Measurements from ENCODE around the gene RBM44. TPM values are rescaled to one million over a fixed set of nuclear protein-coding genes. Genes with fewer than 3 reads are reported as not detected.

RBM44 gene
- total RNA-seq, 1 donor from 2014 or later = 0.69 TPM

GRCh38 chr2:237874585-237875161 lies 76.1 kb downstream of the RBM44 start:
- H3K27me3 Mint-ChIP-seq (ENCODE audit: low read depth) = no peaks in the 10 kb centered on the region
- no peaks in the 10 kb centered on the region for H3K9me3 Mint-ChIP-seq
- no peak overlapping the region for H3K4me3 Mint-ChIP-seq
- TF ChIP-seq, protein P1, sequence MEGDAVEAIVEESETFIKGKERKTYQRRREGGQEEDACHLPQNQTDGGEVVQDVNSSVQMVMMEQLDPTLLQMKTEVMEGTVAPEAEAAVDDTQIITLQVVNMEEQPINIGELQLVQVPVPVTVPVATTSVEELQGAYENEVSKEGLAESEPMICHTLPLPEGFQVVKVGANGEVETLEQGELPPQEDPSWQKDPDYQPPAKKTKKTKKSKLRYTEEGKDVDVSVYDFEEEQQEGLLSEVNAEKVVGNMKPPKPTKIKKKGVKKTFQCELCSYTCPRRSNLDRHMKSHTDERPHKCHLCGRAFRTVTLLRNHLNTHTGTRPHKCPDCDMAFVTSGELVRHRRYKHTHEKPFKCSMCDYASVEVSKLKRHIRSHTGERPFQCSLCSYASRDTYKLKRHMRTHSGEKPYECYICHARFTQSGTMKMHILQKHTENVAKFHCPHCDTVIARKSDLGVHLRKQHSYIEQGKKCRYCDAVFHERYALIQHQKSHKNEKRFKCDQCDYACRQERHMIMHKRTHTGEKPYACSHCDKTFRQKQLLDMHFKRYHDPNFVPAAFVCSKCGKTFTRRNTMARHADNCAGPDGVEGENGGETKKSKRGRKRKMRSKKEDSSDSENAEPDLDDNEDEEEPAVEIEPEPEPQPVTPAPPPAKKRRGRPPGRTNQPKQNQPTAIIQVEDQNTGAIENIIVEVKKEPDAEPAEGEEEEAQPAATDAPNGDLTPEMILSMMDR (IDR thresholded peaks at IDR 0.05; ENCODE audit: unreplicated experiment) = no peak
- H3K36me3 Mint-ChIP-seq = no peaks in the 10 kb centered on the region
- DNase-seq (ENCODE audit: low spot score in 2 of 2, unreplicated experiment in 2 of 2) = no peak
- H3K4me1 Mint-ChIP-seq = peaks cover 17% of the 10 kb centered on the region
- no peak overlapping the region for H3K27ac Mint-ChIP-seq

- no peak for DNase-seq (ENCODE audit: low spot score in 2 of 2, unreplicated experiment in 2 of 2)
- TF ChIP-seq, protein P1 (IDR thresholded peaks at IDR 0.05; ENCODE audit: unreplicated experiment) = no peak
- H3K4me3 Mint-ChIP-seq = no peak overlapping the region
- no peaks in the 10 kb centered on the region for H3K27me3 Mint-ChIP-seq (ENCODE audit: low read depth)
- no peaks in the 10 kb centered on the region for H3K36me3 Mint-ChIP-seq
- peaks cover 17% of the 10 kb centered on the region for H3K4me1 Mint-ChIP-seq
- H3K27ac Mint-ChIP-seq = no peak overlapping the region
- no peaks in the 10 kb centered on the region for H3K9me3 Mint-ChIP-seq
Measured at GRCh38 chr2:237875256-237876060, 76.9 kb downstream of the RBM44 start.

DNA sequence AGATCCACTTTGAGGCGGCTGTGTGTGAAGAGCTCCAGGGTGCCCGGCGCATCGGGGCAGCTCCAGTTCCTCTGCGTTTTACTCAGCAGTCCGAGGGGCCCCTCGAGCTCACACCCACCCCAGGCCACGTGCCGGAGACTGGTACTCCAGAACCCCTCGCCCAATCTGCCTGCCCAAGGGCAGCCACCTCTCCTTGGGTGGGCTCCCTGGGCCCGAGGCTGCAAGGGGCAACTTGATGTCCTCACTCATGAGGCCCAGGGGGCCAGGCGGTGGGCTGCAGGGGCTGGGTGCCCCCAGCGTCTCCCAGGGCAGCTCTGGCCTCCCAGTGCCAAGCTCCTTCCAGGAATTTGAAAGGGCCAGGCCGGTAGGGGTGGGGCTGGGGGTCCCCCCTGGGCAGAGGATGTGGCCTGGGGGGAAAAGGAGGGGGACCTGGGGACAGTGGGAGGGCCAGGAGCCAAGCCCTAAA lies 77.5 kb downstream of the RBM44 start:
- Mint-ChIP-seq H3K36me3 (no peaks in the 10 kb centered on the region), H3K27me3 (ENCODE audit: low read depth) (no peaks in the 10 kb centered on the region), H3K4me1 (peaks cover 15% of the 10 kb centered on the region), H3K27ac (no peak overlapping the region), H3K9me3 (no peaks in the 10 kb centered on the region), H3K4me3 (no peak overlapping the region)
- TF ChIP-seq, protein P1 (IDR thresholded peaks at IDR 0.05; ENCODE audit: unreplicated experiment) = no peak
- no peak for DNase-seq (ENCODE audit: low spot score in 2 of 2, unreplicated experiment in 2 of 2)

DNA sequence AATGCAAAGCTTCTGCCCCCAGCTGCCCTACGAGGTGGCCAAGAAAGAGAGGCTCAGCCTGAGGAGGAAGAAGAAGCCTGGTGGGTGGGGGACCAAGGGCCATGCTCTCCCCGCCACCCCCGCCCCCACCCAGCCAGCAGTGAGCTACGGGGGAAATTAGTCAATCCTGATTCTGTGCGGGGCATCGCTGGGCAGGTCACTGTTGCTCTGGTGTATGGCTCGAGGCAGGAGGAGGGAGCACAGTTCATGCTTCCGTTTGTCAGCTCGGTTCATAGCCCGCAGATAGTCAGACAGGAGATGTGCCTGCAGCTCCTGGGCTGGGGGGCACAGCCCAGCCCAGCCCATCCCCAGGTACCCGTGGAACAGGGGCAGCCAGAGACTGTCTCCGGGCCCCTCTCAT lies 78.0 kb downstream of the RBM44 start:
- TF ChIP-seq, protein P1 (IDR thresholded peaks at IDR 0.05; ENCODE audit: unreplicated experiment) = no peak
- Mint-ChIP-seq H3K27me3 (ENCODE audit: low read depth) (no peaks in the 10 kb centered on the region), H3K27ac (no peak overlapping the region), H3K36me3 (no peaks in the 10 kb centered on the region), H3K4me3 (no peak overlapping the region), H3K9me3 (no peaks in the 10 kb centered on the region), H3K4me1 (peaks cover 13% of the 10 kb centered on the region)
- DNase-seq (ENCODE audit: low spot score in 2 of 2, unreplicated experiment in 2 of 2) = no peak

- H3K4me1 Mint-ChIP-seq = peaks cover 13% of the 10 kb centered on the region
- no peaks in the 10 kb centered on the region for H3K27me3 Mint-ChIP-seq (ENCODE audit: low read depth)
- H3K9me3 Mint-ChIP-seq = no peaks in the 10 kb centered on the region
- no peak overlapping the region for H3K27ac Mint-ChIP-seq
- DNase-seq (ENCODE audit: low spot score in 2 of 2, unreplicated experiment in 2 of 2) = no peak
- TF ChIP-seq, protein P1 (IDR thresholded peaks at IDR 0.05; ENCODE audit: unreplicated experiment) = no peak
- H3K4me3 Mint-ChIP-seq = no peak overlapping the region
- H3K36me3 Mint-ChIP-seq = no peaks in the 10 kb centered on the region
Measured at GRCh38 chr2:237876951-237877491, 78.4 kb downstream of the RBM44 start.
